Liver (tissue), 9 donors: ENCODE results near the gene RGS3. TPM values are rescaled to one million over a fixed set of nuclear protein-coding genes. Genes with fewer than 3 reads are reported as not detected.

Experiments
- DNase-seq: peaks from one replicate; pipeline ENCODE4 v3.0.0-alpha.2; 2017; ENCODE audit warnings: low spot score
- H3K27ac ChIP-seq, 2 donors: one replicate each; pipeline ENCODE4 v1.7.0; 2013; ENCODE audit warnings: inconsistent platforms in 2 of 2, low read length in 2 of 2, control low read depth in 1 of 2, low read depth in 1 of 2, mild to moderate bottlenecking in 1 of 2
- H3K27me3 ChIP-seq, 4 donors: one replicate each; pipeline versions ENCODE4 v1.6.1 to v1.7.0; 2013; ENCODE audit warnings: low read length in 3 of 4, inconsistent platforms in 1 of 4, mild to moderate bottlenecking in 1 of 4, moderate library complexity in 1 of 4; ENCODE audit not compliant: control insufficient read depth in 4 of 4, insufficient read depth in 4 of 4
- H3K36me3 ChIP-seq, 4 donors: one replicate each; pipeline versions ENCODE4 v1.6.1 to v1.7.0; 2013; ENCODE audit warnings: low read length in 3 of 4, mild to moderate bottlenecking in 3 of 4, low read depth in 1 of 4, moderate library complexity in 1 of 4; ENCODE audit not compliant: control insufficient read depth in 4 of 4, insufficient read depth in 3 of 4
- H3K4me1 ChIP-seq, 4 donors: one replicate each; pipeline versions ENCODE4 v1.6.1 to v1.7.0; 2013; ENCODE audit warnings: low read length in 3 of 4, mild to moderate bottlenecking in 3 of 4, moderate library complexity in 1 of 4; ENCODE audit not compliant: control insufficient read depth in 4 of 4, insufficient read depth in 4 of 4
- H3K4me3 ChIP-seq, 3 donors: one replicate each; pipeline versions ENCODE4 v1.6.1 to v1.7.0; 2013; ENCODE audit warnings: low read length in 3 of 3, control low read depth in 1 of 3, low read depth in 1 of 3, mild to moderate bottlenecking in 1 of 3
- H3K9ac ChIP-seq, 2 donors: one replicate each; pipeline ENCODE4 v1.7.0; 2013; ENCODE audit warnings: low read length in 2 of 2, mild to moderate bottlenecking in 2 of 2, moderate library complexity in 2 of 2, control low read depth in 1 of 2, low read depth in 1 of 2
- H3K9me3 ChIP-seq, 4 donors: one replicate each; pipeline versions ENCODE4 v1.6.1 to v1.7.0; 2013; ENCODE audit warnings: low read length in 3 of 4; ENCODE audit not compliant: control insufficient read depth in 4 of 4
- CTCF ChIP-seq: fragments of 150-350 bp; IDR thresholded peaks from 2 replicates; pipeline ENCODE4 v1.5.1; 2017; ENCODE audit warnings: improper control_type of control experiment, low read depth, low read length; ENCODE audit not compliant: missing input control
- FOXA1 ChIP-seq: IDR thresholded peaks from 2 replicates; pipeline ENCODE4 v1.6.1; 2016; ENCODE audit warnings: antibody characterized with exemption
- FOXA2 ChIP-seq: IDR thresholded peaks from 2 replicates; pipeline ENCODE4 v1.6.1; 2016; ENCODE audit warnings: antibody characterized with exemption
- GABPA ChIP-seq, 2 donors: IDR thresholded peaks in 1 of 2; conservative IDR thresholded peaks in 1 of 2; 2 replicates each; pipeline ENCODE4 v1.6.1; 2016; ENCODE audit warnings: antibody characterized with exemption in 2 of 2, mild to moderate bottlenecking in 1 of 2, moderate library complexity in 1 of 2
- HNF4A ChIP-seq, 2 donors: conservative IDR thresholded peaks; 2 replicates each; pipeline ENCODE4 v1.6.1; 2016; ENCODE audit warnings: antibody characterized with exemption in 2 of 2, mild to moderate bottlenecking in 2 of 2
- HNF4G ChIP-seq: IDR thresholded peaks from 2 replicates; pipeline ENCODE4 v1.6.1; 2016; ENCODE audit warnings: antibody characterized with exemption
- MAX ChIP-seq: IDR thresholded peaks from 2 replicates; pipeline ENCODE4 v1.6.1; 2016; ENCODE audit warnings: antibody characterized with exemption
- NR2F2 ChIP-seq: IDR thresholded peaks from 2 replicates; pipeline ENCODE4 v1.6.1; 2016; ENCODE audit warnings: antibody characterized with exemption
- REST ChIP-seq: IDR thresholded peaks from 2 replicates; pipeline ENCODE4 v1.6.1; 2016; ENCODE audit warnings: antibody characterized with exemption, mild to moderate bottlenecking
- RXRA ChIP-seq, 2 donors: IDR thresholded peaks; 2 replicates each; pipeline ENCODE4 v1.6.1; 2017 to 2018; ENCODE audit warnings: antibody characterized with exemption in 2 of 2, mild to moderate bottlenecking in 1 of 2
- SP1 ChIP-seq: IDR thresholded peaks from 2 replicates; pipeline ENCODE4 v1.6.1; 2018; ENCODE audit warnings: antibody characterized with exemption, mild to moderate bottlenecking
- TAF1 ChIP-seq: conservative IDR thresholded peaks from 2 replicates; pipeline ENCODE4 v1.6.1; 2016; ENCODE audit warnings: antibody characterized with exemption, mild to moderate bottlenecking
- YY1 ChIP-seq: IDR thresholded peaks from 2 replicates; pipeline ENCODE4 v1.6.1; 2016; ENCODE audit warnings: antibody characterized with exemption, mild to moderate bottlenecking
- ZBTB33 ChIP-seq: IDR thresholded peaks from 2 replicates; pipeline ENCODE4 v1.6.1; 2016; ENCODE audit warnings: antibody characterized with exemption
- WGBS: extraction: QIAGEN DNeasy Blood & Tissue Kit; methylation state at CpG from one replicate; pipeline ENCODE4 v1.1.7; 2013; 5-methylcytosine and 5-hydroxymethylcytosine counted together
- polyA plus RNA-seq, 2 donors: library from polyadenylated mRNA; stranded (reverse) in 1 of 2; unstranded in 1 of 2; fragments of 200-250 nt in 1 of 2; fragments of >200 nt in 1 of 2; fragmentation: Nextera tagmentation in 1 of 2; extraction: Ambion mirVana in 1 of 2; gene quantifications; one replicate each; pipeline versions ENCODE4 v1.2.1 to v1.2.3, GENCODE V29; 2013 to 2015
- total RNA-seq, 2 donors: library from RNA; depleted of rRNA; stranded (reverse); fragments of >200 nt; gene quantifications; one replicate each; pipeline ENCODE4 v1.2.3, GENCODE V29; 2014
- donor health status: healthy.
- donor health status: healthy.
- donor health status: healthy.
- donor health status: healthy.
- donor health status: healthy.

RGS3 gene
- total and polyA plus RNA-seq, 4 donors: 13.0 to 65.0 (median 28.3) TPM

GRCh38 chr9:113530942-113531341, 67.4 kb downstream of the RGS3 start:
- Histone ChIP-seq H3K9me3 (no peaks in the 10 kb centered on the region), H3K27ac (no peak overlapping the region), H3K36me3 (peaks cover 0 to 10% (median 6%) of the 10 kb centered on the region in 4 donors), H3K4me1 (no peaks in the 10 kb centered on the region), H3K27me3 (no peaks in the 10 kb centered on the region), H3K4me3 (no peak overlapping the region), H3K9ac (no peak overlapping the region)
- no peak for DNase-seq
- TF ChIP-seq GABPA (IDR thresholded peaks at IDR 0.05 in 1 of 2, conservative IDR thresholded peaks at IDR 0.05 in 1 of 2) (no peak), FOXA2 (no peak), MAX (no peak), HNF4G (no peak), TAF1 (no peak), YY1 (no peak), SP1 (no peak), REST (no peak), FOXA1 (no peak)
- 93% methylated on average over 1 of the region's 1 CpG for WGBS

- no peak for DNase-seq
- H3K4me1 ChIP-seq: no peaks in the 10 kb centered on the region
- H3K27me3 ChIP-seq: no peaks in the 10 kb centered on the region
- no peak overlapping the region for H3K27ac ChIP-seq
- no peak for TF ChIP-seq ZBTB33
- no peak for TF ChIP-seq TAF1
- no peak for TF ChIP-seq NR2F2
- H3K9me3 ChIP-seq: no peaks in the 10 kb centered on the region
- no peak overlapping the region for H3K9ac ChIP-seq
- WGBS: 93% methylated on average over 7 of the region's 7 CpGs
- H3K36me3 ChIP-seq: peaks cover 0 to 10% (median 6%) of the 10 kb centered on the region in 4 donors
- H3K4me3 ChIP-seq: no peak overlapping the region
Measured at GRCh38 chr9:113531919-113532808, 68.6 kb downstream of the RGS3 start.

GRCh38 chr9:113532809-113533190, 69.3 kb downstream of the RGS3 start:
- DNase-seq: no peak
- WGBS: 98% methylated on average over 3 of the region's 3 CpGs
- no peaks in the 10 kb centered on the region for H3K4me1 ChIP-seq
- TF ChIP-seq NR2F2 (no peak), YY1 (no peak), REST (no peak), CTCF (no peak), RXRA (IDR thresholded peaks at IDR 0.05) (no peak), HNF4A (conservative IDR thresholded peaks at IDR 0.05) (no peak), TAF1 (no peak)

More at GRCh38 chr9:113532809-113533190, 69.3 kb downstream of the RGS3 start:
- Histone ChIP-seq H3K36me3 (peaks cover 0 to 10% (median 6%) of the 10 kb centered on the region in 4 donors), H3K9ac (no peak overlapping the region), H3K4me3 (no peak overlapping the region), H3K27me3 (no peaks in the 10 kb centered on the region), H3K9me3 (no peaks in the 10 kb centered on the region), H3K27ac (no peak overlapping the region)
